Measurements from ENCODE around the gene PNKP.

GRCh38 chr19:49837425-49837824, 30.0 kb downstream of the PNKP start:
- no peak for TF ChIP-seq CTCF (IDR thresholded peaks at IDR 0.05; ENCODE audit: low read depth, low read length, poor library complexity, severe bottlenecking)
- no peak for TF ChIP-seq EZH2phosphoT487 (IDR thresholded peaks at IDR 0.05; ENCODE audit: borderline replicate concordance, low read length)
